ENCODE results near the gene VSIG4. TPM values are rescaled to one million over a fixed set of nuclear protein-coding genes. Genes with fewer than 3 reads are reported as not detected.

VSIG4 gene
- total RNA-seq, 2 donors from 2014 or later: 14.8 to 38.9 TPM

GRCh38 chrX:66002824-66003680, 36.8 kb downstream of the VSIG4 start:
- no peak overlapping the region for H3K27ac ChIP-seq
- no peaks in the 10 kb centered on the region for H3K4me1 ChIP-seq
- intact Hi-C loops (cut with DNase I): no loop called here
- ATAC-seq (no peak), DNase-seq (no peak)
- WGBS, 2 donors: 51 to 64% methylated on average over 11 of the region's 11 CpGs
- no peaks in the 10 kb centered on the region for H3K9me3 ChIP-seq
- H3K27me3 ChIP-seq: no peaks in the 10 kb centered on the region
- TF ChIP-seq POLR2A (IDR thresholded peaks at IDR 0.05): no peak
- TF ChIP-seq CTCF (IDR thresholded peaks at IDR 0.05): no peak
- H3K4me3 ChIP-seq: no peak overlapping the region
- no peaks in the 10 kb centered on the region for H3K36me3 ChIP-seq (replicated peaks in 1 of 2; ENCODE audit: insufficient read depth in 1 of 2, low read depth in 2 of 2)

GRCh38 chrX:66001596-66001995, 38.3 kb downstream of the VSIG4 start:
- no peak overlapping the region for H3K27ac ChIP-seq
- H3K4me3 ChIP-seq: no peak overlapping the region
- H3K36me3 ChIP-seq (replicated peaks in 1 of 2; ENCODE audit: insufficient read depth in 1 of 2, low read depth in 2 of 2): no peaks in the 10 kb centered on the region
- intact Hi-C loops (cut with DNase I): no loop called here
- ATAC-seq (no peak), DNase-seq (no peak)
- no peaks in the 10 kb centered on the region for H3K4me1 ChIP-seq
- no peaks in the 10 kb centered on the region for H3K27me3 ChIP-seq
- no peak for TF ChIP-seq POLR2A (IDR thresholded peaks at IDR 0.05)
- H3K9me3 ChIP-seq: no peaks in the 10 kb centered on the region

- Histone ChIP-seq H3K27me3 (no peaks in the 10 kb centered on the region), H3K36me3 (replicated peaks in 1 of 2; ENCODE audit: insufficient read depth in 1 of 2, low read depth in 2 of 2) (no peaks in the 10 kb centered on the region), H3K27ac (no peak overlapping the region), H3K4me1 (no peaks in the 10 kb centered on the region), H3K4me3 (no peak overlapping the region), H3K9me3 (no peaks in the 10 kb centered on the region)
- DNase-seq: no peak
- no peak for TF ChIP-seq POLR2A (IDR thresholded peaks at IDR 0.05)
- TF ChIP-seq CTCF (IDR thresholded peaks at IDR 0.05): no peak
- no peak for ATAC-seq
- 22 to 49% methylated on average over 3 of the region's 3 CpGs for WGBS, 2 donors
- intact Hi-C loops (cut with DNase I): no loop called here
Measured at GRCh38 chrX:66000628-66001272, 39.1 kb downstream of the VSIG4 start.

GRCh38 chrX:66000178-66000577, 39.7 kb downstream of the VSIG4 start:
- ATAC-seq (no peak), DNase-seq (no peak)
- Histone ChIP-seq H3K27ac (no peak overlapping the region), H3K9me3 (no peaks in the 10 kb centered on the region), H3K36me3 (replicated peaks in 1 of 2; ENCODE audit: insufficient read depth in 1 of 2, low read depth in 2 of 2) (no peaks in the 10 kb centered on the region), H3K4me3 (no peak overlapping the region), H3K27me3 (no peaks in the 10 kb centered on the region), H3K4me1 (no peaks in the 10 kb centered on the region)
- 0% methylated on average over 1 of the region's 1 CpG for WGBS, 2 donors
- TF ChIP-seq POLR2A (IDR thresholded peaks at IDR 0.05): no peak
- no peak for TF ChIP-seq CTCF (IDR thresholded peaks at IDR 0.05)
- intact Hi-C loops (cut with DNase I): no loop called here

GRCh38 chrX:65999563-66000148, 40.2 kb downstream of the VSIG4 start:
- Histone ChIP-seq H3K4me1 (no peaks in the 10 kb centered on the region), H3K36me3 (replicated peaks in 1 of 2; ENCODE audit: insufficient read depth in 1 of 2, low read depth in 2 of 2) (no peaks in the 10 kb centered on the region), H3K27ac (no peak overlapping the region), H3K9me3 (no peaks in the 10 kb centered on the region), H3K27me3 (no peaks in the 10 kb centered on the region), H3K4me3 (no peak overlapping the region)
- intact Hi-C loops (cut with DNase I): no loop called here
- ATAC-seq (no peak), DNase-seq (no peak)
- WGBS, 2 donors: 45 to 57% methylated on average over 1 of the region's 1 CpG
- no peak for TF ChIP-seq POLR2A (IDR thresholded peaks at IDR 0.05)
- TF ChIP-seq CTCF (IDR thresholded peaks at IDR 0.05): no peak

All from body of pancreas (tissue), 4 donors.